ENCODE results near the gene FHIT.

DNA sequence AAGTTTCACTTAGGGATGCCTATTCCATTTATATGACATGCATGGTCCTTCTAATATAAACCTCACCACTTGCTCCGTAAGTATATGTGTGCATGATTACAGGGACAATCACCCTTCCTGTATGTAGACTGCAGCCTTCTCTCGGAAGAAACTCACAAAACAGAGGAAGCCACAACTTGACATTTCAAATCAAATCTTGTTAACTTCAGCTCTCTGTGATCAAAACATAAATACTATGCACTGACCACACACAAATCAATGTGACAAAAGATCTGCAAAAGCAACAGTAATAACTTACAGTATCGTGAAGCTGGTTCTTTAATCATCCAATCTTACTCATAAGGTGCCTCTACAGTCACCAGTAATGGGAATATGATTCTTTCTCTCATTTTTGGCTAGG lies 50.2 kb downstream of the FHIT start:
- no peak for TF ChIP-seq EZH2phosphoT487 (IDR thresholded peaks at IDR 0.05; ENCODE audit: borderline replicate concordance, low read length)
- TF ChIP-seq, protein P1, sequence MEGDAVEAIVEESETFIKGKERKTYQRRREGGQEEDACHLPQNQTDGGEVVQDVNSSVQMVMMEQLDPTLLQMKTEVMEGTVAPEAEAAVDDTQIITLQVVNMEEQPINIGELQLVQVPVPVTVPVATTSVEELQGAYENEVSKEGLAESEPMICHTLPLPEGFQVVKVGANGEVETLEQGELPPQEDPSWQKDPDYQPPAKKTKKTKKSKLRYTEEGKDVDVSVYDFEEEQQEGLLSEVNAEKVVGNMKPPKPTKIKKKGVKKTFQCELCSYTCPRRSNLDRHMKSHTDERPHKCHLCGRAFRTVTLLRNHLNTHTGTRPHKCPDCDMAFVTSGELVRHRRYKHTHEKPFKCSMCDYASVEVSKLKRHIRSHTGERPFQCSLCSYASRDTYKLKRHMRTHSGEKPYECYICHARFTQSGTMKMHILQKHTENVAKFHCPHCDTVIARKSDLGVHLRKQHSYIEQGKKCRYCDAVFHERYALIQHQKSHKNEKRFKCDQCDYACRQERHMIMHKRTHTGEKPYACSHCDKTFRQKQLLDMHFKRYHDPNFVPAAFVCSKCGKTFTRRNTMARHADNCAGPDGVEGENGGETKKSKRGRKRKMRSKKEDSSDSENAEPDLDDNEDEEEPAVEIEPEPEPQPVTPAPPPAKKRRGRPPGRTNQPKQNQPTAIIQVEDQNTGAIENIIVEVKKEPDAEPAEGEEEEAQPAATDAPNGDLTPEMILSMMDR (conservative IDR thresholded peaks at IDR 0.05; ENCODE audit: low read depth, low read length): no peak

Data from PC-3 (cell line).